ENCODE results near the gene VTN.

- TF ChIP-seq CTCF (conservative IDR thresholded peaks at IDR 0.05; ENCODE audit: low read length) (no peak), EZH2phosphoT487 (IDR thresholded peaks at IDR 0.05; ENCODE audit: borderline replicate concordance, low read depth, low read length) (no peak)
Observed at GRCh38 chr17:28324267-28324745, 45.8 kb downstream of the VTN start.
